Endothelial cell of umbilical vein (primary cell): ENCODE data around the gene NQO2.

ENCODE experiments used
- POLR2A ChIP-seq: IDR thresholded peaks from 2 replicates; pipeline ENCODE4 v1.6.1; 2012; ENCODE audit warnings: low read depth, mild to moderate bottlenecking, control low read depth, low read length
- TF ChIP-seq, protein P1 (sequence below), 2 donors: IDR thresholded peaks; 1 replicate in 1 of 2; 2 replicates in 1 of 2; pipeline ENCODE4 v1.5.1; 2011; ENCODE audit warnings: low read length in 2 of 2, mild to moderate bottlenecking in 2 of 2, moderate library complexity in 2 of 2, control low read depth in 1 of 2, inconsistent platforms in 1 of 2, low read depth in 1 of 2; ENCODE audit not compliant: insufficient read depth in 1 of 2; ENCODE audit errors: extremely low read depth in 1 of 2

DNA sequence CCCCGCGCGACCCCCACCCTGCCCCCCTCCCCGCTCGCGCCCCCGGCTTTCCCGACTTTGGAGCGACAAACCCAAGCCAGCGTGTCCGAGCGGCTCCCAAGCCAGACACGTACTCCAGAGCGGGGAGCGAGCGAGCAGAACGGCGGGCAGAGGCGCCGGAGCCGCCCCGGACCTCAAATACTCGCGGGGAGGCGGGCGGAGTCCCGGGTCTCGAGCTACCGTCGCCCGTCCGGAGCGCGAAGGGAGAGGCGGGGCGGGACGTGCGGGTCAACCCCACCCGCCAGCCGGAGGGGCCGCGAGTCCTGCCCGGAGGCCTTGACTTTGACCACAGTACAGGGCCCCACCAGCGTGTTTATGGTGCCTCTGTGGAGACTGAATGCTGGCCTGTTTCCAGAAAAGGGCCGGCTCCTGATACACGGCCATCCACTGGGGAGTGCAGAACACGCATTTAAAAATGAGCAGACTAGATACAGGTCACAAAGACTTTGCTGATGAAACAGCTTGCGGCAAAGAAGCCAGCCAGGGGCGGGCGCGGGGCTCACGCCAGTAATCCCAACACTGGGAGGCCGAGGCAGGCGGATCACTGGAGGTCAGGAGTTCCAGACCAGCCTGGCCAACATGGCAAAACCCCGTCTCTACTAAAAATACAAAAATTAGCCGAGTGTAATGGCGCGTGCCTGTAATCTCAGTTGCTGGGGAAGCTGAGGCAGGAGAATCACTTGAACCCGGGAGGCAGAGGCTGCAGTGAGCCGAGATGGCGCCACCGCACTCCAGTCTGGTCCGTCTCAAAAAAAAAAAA is 28.1 kb upstream of the NQO2 start, which contains the start of gene SERPINB6:
- TF ChIP-seq, protein P1, sequence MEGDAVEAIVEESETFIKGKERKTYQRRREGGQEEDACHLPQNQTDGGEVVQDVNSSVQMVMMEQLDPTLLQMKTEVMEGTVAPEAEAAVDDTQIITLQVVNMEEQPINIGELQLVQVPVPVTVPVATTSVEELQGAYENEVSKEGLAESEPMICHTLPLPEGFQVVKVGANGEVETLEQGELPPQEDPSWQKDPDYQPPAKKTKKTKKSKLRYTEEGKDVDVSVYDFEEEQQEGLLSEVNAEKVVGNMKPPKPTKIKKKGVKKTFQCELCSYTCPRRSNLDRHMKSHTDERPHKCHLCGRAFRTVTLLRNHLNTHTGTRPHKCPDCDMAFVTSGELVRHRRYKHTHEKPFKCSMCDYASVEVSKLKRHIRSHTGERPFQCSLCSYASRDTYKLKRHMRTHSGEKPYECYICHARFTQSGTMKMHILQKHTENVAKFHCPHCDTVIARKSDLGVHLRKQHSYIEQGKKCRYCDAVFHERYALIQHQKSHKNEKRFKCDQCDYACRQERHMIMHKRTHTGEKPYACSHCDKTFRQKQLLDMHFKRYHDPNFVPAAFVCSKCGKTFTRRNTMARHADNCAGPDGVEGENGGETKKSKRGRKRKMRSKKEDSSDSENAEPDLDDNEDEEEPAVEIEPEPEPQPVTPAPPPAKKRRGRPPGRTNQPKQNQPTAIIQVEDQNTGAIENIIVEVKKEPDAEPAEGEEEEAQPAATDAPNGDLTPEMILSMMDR (IDR thresholded peaks at IDR 0.05; ENCODE audit: extremely low read depth in 1 of 2, insufficient read depth in 1 of 2, low read depth in 1 of 2, low read length in 2 of 2), result no peak
- TF ChIP-seq POLR2A, result no peak
